ENCODE measurements around the gene ASB7. TPM values are rescaled to one million over a fixed set of nuclear protein-coding genes. Genes with fewer than 3 reads are reported as not detected.

ASB7 gene
- polyA plus RNA-seq, 3 donors: 5.3 to 9.8 (median 7.6) TPM

DNA sequence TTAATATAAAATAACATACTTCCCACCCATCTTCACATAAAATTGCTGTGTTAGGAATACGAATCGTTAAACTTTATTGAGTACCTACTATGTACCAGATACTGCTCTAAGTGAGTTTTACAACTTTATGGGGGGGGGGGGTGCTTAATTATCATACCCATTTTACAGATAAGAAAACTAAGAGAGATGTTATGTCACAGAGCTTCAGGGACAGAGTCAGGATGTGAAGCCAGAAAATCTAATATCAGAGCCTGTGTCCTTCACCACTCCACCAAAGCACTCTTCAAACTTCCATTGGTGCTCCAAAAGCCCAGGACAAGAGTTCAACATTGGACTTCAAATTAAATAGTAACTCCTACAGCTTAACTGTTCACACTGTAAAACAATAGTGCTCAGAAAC lies 9.0 kb upstream of the ASB7 start:
- intact Hi-C loops (cut with micrococcal nuclease): no loop called here
- Histone ChIP-seq H3K4me2 (replicated peaks; ENCODE audit: extremely low read depth, low read length, poor library complexity, severe bottlenecking) (no peak overlapping the region), H3K4me3 (replicated peaks in 1 of 3; ENCODE audit: low read depth in 2 of 3, low read length in 3 of 3) (no peak overlapping the region), H3K27me3 (ENCODE audit: control insufficient read depth in 2 of 2, insufficient read depth in 2 of 2, low read length in 2 of 2) (no peaks in the 10 kb centered on the region), H4K20me1 (ENCODE audit: insufficient read depth, low read length) (peaks cover 36% of the 10 kb centered on the region), H3K79me2 (ENCODE audit: insufficient read depth, low read length) (peaks cover 87% of the 10 kb centered on the region), H3K9me3 (replicated peaks in 1 of 2; ENCODE audit: control insufficient read depth in 1 of 2, insufficient read depth in 1 of 2, low read length in 2 of 2) (peaks cover 3 to 22% of the 10 kb centered on the region in 2 donors), H3K36me3 (replicated peaks in 1 of 2; ENCODE audit: control insufficient read depth in 1 of 2, insufficient read depth in 2 of 2, low read length in 2 of 2) (peaks cover 0 to 17% of the 10 kb centered on the region in 2 donors), H3K9ac (ENCODE audit: insufficient read depth, low read length, poor library complexity, severe bottlenecking) (no peak overlapping the region), H3K27ac (ENCODE audit: low read depth in 1 of 2, low read length in 2 of 2) (no peak overlapping the region), H3K4me1 (ENCODE audit: control insufficient read depth in 1 of 2, insufficient read depth in 2 of 2, low read length in 2 of 2) (peaks cover 7% of the 10 kb centered on the region in 2 donors), H2AFZ (ENCODE audit: insufficient read depth, low read depth, low read length, poor library complexity, severe bottlenecking) (no peak overlapping the region)
- Mint-ChIP-seq H3K4me3 (no peak overlapping the region), H3K9me3 (peaks cover 5 to 23% (median 15%) of the 10 kb centered on the region in 7 donors), H3K27me3 (ENCODE audit: low read depth in 3 of 3) (no peaks in the 10 kb centered on the region), H3K36me3 (peaks cover 14 to 24% of the 10 kb centered on the region in 2 donors), H3K4me1 (peaks cover 14% of the 10 kb centered on the region), H3K27ac (no peak overlapping the region)
- TF ChIP-seq, protein P1, sequence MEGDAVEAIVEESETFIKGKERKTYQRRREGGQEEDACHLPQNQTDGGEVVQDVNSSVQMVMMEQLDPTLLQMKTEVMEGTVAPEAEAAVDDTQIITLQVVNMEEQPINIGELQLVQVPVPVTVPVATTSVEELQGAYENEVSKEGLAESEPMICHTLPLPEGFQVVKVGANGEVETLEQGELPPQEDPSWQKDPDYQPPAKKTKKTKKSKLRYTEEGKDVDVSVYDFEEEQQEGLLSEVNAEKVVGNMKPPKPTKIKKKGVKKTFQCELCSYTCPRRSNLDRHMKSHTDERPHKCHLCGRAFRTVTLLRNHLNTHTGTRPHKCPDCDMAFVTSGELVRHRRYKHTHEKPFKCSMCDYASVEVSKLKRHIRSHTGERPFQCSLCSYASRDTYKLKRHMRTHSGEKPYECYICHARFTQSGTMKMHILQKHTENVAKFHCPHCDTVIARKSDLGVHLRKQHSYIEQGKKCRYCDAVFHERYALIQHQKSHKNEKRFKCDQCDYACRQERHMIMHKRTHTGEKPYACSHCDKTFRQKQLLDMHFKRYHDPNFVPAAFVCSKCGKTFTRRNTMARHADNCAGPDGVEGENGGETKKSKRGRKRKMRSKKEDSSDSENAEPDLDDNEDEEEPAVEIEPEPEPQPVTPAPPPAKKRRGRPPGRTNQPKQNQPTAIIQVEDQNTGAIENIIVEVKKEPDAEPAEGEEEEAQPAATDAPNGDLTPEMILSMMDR (IDR thresholded peaks at IDR 0.05): no peak
- WGBS (ENCODE audit: insufficient coverage): no CpG with 5 or more reads among the region's 2 CpGs
- no peak for DNase-seq

DNA sequence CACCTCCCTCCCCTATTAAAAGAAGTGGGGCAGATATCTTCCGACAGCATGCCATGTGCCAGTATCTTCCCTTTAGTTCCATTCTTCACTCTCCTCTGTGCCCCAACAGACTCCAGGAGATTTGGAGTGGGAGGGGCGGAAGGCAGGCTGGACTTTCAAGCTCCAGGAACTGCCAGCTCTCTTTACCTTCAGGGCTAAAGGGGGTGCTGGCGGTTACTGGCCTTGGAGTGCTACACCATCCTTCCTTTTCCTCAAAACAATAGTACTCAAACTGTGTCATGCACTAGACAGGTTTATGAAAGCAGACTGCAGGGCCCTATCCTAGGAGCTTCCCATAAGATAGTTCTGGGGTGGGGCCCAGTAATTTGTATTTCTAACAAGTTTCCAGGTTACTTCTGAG lies 6.4 kb upstream of the ASB7 start:
- no CpG with 5 or more reads among the region's 3 CpGs for WGBS (ENCODE audit: insufficient coverage)
- no peak overlapping the region for H3K27ac Mint-ChIP-seq

More for the DNA sequence above, 6.4 kb upstream of the ASB7 start:
- TF ChIP-seq, protein P1 (IDR thresholded peaks at IDR 0.05): no peak
- Histone ChIP-seq H3K79me2 (ENCODE audit: insufficient read depth, low read length) (peaks cover 94% of the 10 kb centered on the region), H3K9me3 (replicated peaks in 1 of 2; ENCODE audit: control insufficient read depth in 1 of 2, insufficient read depth in 1 of 2, low read length in 2 of 2) (peaks cover 0 to under 1% of the 10 kb centered on the region in 2 donors), H3K36me3 (replicated peaks in 1 of 2; ENCODE audit: control insufficient read depth in 1 of 2, insufficient read depth in 2 of 2, low read length in 2 of 2) (peaks cover 0 to 11% of the 10 kb centered on the region in 2 donors), H3K4me1 (ENCODE audit: control insufficient read depth in 1 of 2, insufficient read depth in 2 of 2, low read length in 2 of 2) (peaks cover 11 to 13% of the 10 kb centered on the region in 2 donors), H4K20me1 (ENCODE audit: insufficient read depth, low read length) (peaks cover 36% of the 10 kb centered on the region), H3K4me2 (replicated peaks; ENCODE audit: extremely low read depth, low read length, poor library complexity, severe bottlenecking) (no peak overlapping the region), H3K4me3 (replicated peaks in 1 of 3; ENCODE audit: low read depth in 2 of 3, low read length in 3 of 3) (no peak overlapping the region), H2AFZ (ENCODE audit: insufficient read depth, low read depth, low read length, poor library complexity, severe bottlenecking) (no peak overlapping the region), H3K27ac (ENCODE audit: low read depth in 1 of 2, low read length in 2 of 2) (no peak overlapping the region), H3K9ac (ENCODE audit: insufficient read depth, low read length, poor library complexity, severe bottlenecking) (no peak overlapping the region), H3K27me3 (ENCODE audit: control insufficient read depth in 2 of 2, insufficient read depth in 2 of 2, low read length in 2 of 2) (no peaks in the 10 kb centered on the region)
- H3K4me3 Mint-ChIP-seq: no peak overlapping the region
- peaks cover 1 to 9% (median 5%) of the 10 kb centered on the region in 7 donors for H3K9me3 Mint-ChIP-seq
- peaks cover 17% of the 10 kb centered on the region for H3K4me1 Mint-ChIP-seq
- no peaks in the 10 kb centered on the region for H3K27me3 Mint-ChIP-seq (ENCODE audit: low read depth in 3 of 3)
- intact Hi-C loops (cut with micrococcal nuclease): no loop called here
- no peak for DNase-seq
- peaks cover 11 to 26% of the 10 kb centered on the region in 2 donors for H3K36me3 Mint-ChIP-seq

Data from CD14-positive monocyte (primary cell).